Measurements from ENCODE around the gene GNA12. TPM values are rescaled to one million over a fixed set of nuclear protein-coding genes. Genes with fewer than 3 reads are reported as not detected.

The GNA12 gene
- total and polyA plus RNA-seq, 2 of the 4 experiments (the other 2 are of a cell fraction): 14.3 to 93.9 TPM

- intact Hi-C loops (cut with micrococcal nuclease): loop anchor here (5.0 kb wide), 1 partner anchor 80 kb away; no protein-coding TSS in a partner anchor
- no peak overlapping the region for H2BK5ac ChIP-seq (ENCODE audit: low read depth, low read length, poor library complexity, severe bottlenecking)
Measured at GRCh38 chr7:2841907-2842306, 2.2 kb downstream of the GNA12 start.

More at GRCh38 chr7:2841907-2842306, 2.2 kb downstream of the GNA12 start:
- H2AFZ ChIP-seq (replicated peaks; ENCODE audit: low read length, poor library complexity): no peak overlapping the region
- H3K4ac ChIP-seq (ENCODE audit: low read depth, low read length): peak overlapping the region; percentile 36; the same call in 1 of the 2 replicates
- DNase-seq (no peak), ATAC-seq (ENCODE audit: low read depth) (no peak)
- no peak overlapping the region for H2BK20ac ChIP-seq (ENCODE audit: low read depth, low read length)
- no peak overlapping the region for H3K9ac ChIP-seq (ENCODE audit: low read depth, low read length)
- ChIA-PET CTCF (no interaction called here), POLR2A (ENCODE audit: unreplicated experiment) (no interaction called here)
- H3K4me1 ChIP-seq (ENCODE audit: control insufficient read depth, insufficient read depth, low read length): peaks cover 14% of the 10 kb centered on the region
- 80% methylated on average over 4 of the region's 5 CpGs; no CpG with 5 or more reads in 1 of the 2 experiments for WGBS, 2 experiments (ENCODE audit: extremely low coverage in 2 of 2, insufficient read length in 1 of 2)
- peaks cover 19 to 65% of the 10 kb centered on the region in 2 experiments for H3K79me1 ChIP-seq (ENCODE audit: low read depth in 1 of 2, low read length in 2 of 2)
- TF ChIP-seq, protein P1, sequence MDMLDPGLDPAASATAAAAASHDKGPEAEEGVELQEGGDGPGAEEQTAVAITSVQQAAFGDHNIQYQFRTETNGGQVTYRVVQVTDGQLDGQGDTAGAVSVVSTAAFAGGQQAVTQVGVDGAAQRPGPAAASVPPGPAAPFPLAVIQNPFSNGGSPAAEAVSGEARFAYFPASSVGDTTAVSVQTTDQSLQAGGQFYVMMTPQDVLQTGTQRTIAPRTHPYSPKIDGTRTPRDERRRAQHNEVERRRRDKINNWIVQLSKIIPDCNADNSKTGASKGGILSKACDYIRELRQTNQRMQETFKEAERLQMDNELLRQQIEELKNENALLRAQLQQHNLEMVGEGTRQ (IDR thresholded peaks at IDR 0.05; ENCODE audit: low read depth, low read length): no peak
- no peak for TF ChIP-seq NFE2L2 (IDR thresholded peaks at IDR 0.05; ENCODE audit: low read depth, low read length)
- TF ChIP-seq, protein P2, sequence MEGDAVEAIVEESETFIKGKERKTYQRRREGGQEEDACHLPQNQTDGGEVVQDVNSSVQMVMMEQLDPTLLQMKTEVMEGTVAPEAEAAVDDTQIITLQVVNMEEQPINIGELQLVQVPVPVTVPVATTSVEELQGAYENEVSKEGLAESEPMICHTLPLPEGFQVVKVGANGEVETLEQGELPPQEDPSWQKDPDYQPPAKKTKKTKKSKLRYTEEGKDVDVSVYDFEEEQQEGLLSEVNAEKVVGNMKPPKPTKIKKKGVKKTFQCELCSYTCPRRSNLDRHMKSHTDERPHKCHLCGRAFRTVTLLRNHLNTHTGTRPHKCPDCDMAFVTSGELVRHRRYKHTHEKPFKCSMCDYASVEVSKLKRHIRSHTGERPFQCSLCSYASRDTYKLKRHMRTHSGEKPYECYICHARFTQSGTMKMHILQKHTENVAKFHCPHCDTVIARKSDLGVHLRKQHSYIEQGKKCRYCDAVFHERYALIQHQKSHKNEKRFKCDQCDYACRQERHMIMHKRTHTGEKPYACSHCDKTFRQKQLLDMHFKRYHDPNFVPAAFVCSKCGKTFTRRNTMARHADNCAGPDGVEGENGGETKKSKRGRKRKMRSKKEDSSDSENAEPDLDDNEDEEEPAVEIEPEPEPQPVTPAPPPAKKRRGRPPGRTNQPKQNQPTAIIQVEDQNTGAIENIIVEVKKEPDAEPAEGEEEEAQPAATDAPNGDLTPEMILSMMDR (conservative IDR thresholded peaks at IDR 0.05; ENCODE audit: low read depth, low read length): no peak
- no peaks in the 10 kb centered on the region for H3K27me3 ChIP-seq (ENCODE audit: control insufficient read depth, insufficient read depth, low read length)
- no peak overlapping the region for H4K8ac ChIP-seq (ENCODE audit: low read depth in 2 of 2, low read length in 2 of 2)
- 0 out of 2 replicates have a peak overlapping the region, but pooled peaks have one; percentile 86 for H3K23ac ChIP-seq (ENCODE audit: low read depth, low read length)
- dilution Hi-C loops (cut with HindIII; ENCODE audit: low sequenced_read_pairs, unreplicated experiment): no loop called here
- no peak overlapping the region for H4K5ac ChIP-seq (ENCODE audit: low read depth, low read length)
- H3K4me2 ChIP-seq (ENCODE audit: low read depth, low read length): peak overlapping the region; percentile 43; the same call in 1 of the 2 replicates
- no peak overlapping the region for H2BK15ac ChIP-seq (ENCODE audit: low read depth, low read length)
- in situ Hi-C loops (cut with MboI; ENCODE audit: low sequenced_read_pairs): no loop called here
- BruUV-seq (replicated peaks): no TSS peak
- H3K36me3 ChIP-seq (ENCODE audit: control insufficient read depth, insufficient read depth, low read length): peaks cover 11% of the 10 kb centered on the region
- H2AK9ac ChIP-seq (replicated peaks; ENCODE audit: low read depth, low read length, poor library complexity): peak overlapping the region; percentile 75
- H3K9me1 ChIP-seq (ENCODE audit: insufficient read depth, low read length): peaks cover 6% of the 10 kb centered on the region
- no peak overlapping the region for H3K18ac ChIP-seq (ENCODE audit: low read depth, low read length)
- no peak overlapping the region for H3K4me3 ChIP-seq (ENCODE audit: insufficient read depth, low read depth, low read length)
- H2AK5ac ChIP-seq (ENCODE audit: low read depth, low read length): no peak overlapping the region; the same call in 1 of the 2 replicates
- no peak overlapping the region for H2BK120ac ChIP-seq (ENCODE audit: low read depth, low read length)
- no peak overlapping the region for H3K27ac ChIP-seq (ENCODE audit: insufficient read depth, low read length)
- peaks cover 39% of the 10 kb centered on the region for H4K20me1 ChIP-seq (ENCODE audit: insufficient read depth, low read length)
- no peak overlapping the region for H4K91ac ChIP-seq (ENCODE audit: insufficient read depth, low read depth, low read length)
- H3K56ac ChIP-seq (ENCODE audit: extremely low read depth, insufficient read depth, low read length): no peak overlapping the region
- H3K14ac ChIP-seq (replicated peaks; ENCODE audit: low read depth, low read length): no peak overlapping the region
- no peaks in the 10 kb centered on the region for H3K9me3 ChIP-seq (ENCODE audit: control insufficient read depth, insufficient read depth, low read length)

Measured in IMR-90 (cell line).